Measurements from ENCODE around the gene ROM1. TPM values are rescaled to one million over a fixed set of nuclear protein-coding genes. Genes with fewer than 3 reads are reported as not detected.

Gene ROM1, protein sequence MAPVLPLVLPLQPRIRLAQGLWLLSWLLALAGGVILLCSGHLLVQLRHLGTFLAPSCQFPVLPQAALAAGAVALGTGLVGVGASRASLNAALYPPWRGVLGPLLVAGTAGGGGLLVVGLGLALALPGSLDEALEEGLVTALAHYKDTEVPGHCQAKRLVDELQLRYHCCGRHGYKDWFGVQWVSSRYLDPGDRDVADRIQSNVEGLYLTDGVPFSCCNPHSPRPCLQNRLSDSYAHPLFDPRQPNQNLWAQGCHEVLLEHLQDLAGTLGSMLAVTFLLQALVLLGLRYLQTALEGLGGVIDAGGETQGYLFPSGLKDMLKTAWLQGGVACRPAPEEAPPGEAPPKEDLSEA
- 2.6 to 4.7 TPM (median 3.8 TPM) in 5 replicates for total RNA-seq (2022; extraction: Qiagen RNA extraction; ENCODE audit: low read depth)

DNA sequence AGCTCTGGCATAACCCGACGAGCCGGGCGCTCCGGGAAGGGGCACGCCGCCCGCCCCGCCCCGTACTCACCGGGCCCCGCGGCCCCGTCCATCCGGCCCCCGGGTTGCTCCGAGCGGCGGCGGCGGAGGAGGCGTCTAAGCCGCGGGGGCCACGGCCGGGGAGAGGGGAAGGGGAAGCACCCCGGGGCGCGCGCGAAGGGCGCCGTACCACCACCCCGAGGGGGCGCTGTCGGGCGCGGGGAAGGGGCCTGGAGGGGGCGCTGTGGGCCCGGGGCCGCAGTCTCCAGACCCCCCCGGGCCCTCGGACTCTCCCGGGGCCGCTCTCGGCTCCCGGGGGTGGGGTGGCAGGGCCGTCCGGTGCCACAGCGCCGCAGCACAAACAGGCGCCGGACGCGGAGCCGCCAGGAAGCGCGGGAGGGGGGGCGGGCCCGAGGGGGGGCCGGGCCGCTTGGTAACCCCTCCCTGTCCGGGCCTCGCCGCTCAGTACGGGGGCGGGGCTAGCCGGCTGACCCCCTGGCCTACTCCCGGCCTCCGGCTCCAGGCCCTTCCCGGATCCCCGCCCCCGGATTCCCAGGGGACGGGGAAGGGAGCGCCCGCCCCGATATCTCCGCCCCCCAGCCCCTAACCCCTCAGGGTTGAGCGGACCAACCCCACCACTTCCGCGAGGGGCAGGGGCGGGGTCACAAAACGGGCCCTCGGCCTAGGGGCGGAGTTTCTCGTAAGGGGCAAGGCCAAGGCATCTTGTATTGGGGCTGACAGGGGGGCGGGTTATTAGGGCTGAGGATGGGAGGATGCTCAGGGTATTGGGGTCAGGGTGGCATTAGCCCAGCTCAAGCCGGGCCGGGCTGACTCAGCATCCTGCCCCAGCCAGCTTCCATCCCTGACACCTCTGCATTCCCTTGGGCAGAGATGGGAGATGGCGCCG, at the start of gene ROM1, which contains the start of gene EML3:
TSS of gene ROM1 (plus strand) at position 892 of the 925 bp plus-strand sequence. CDS start at position 917, 25 bp downstream.
TSS of gene EML3 (minus strand) at position 410 of the 925 bp plus-strand sequence. CDS start at position 92, 318 bp downstream.

DNA sequence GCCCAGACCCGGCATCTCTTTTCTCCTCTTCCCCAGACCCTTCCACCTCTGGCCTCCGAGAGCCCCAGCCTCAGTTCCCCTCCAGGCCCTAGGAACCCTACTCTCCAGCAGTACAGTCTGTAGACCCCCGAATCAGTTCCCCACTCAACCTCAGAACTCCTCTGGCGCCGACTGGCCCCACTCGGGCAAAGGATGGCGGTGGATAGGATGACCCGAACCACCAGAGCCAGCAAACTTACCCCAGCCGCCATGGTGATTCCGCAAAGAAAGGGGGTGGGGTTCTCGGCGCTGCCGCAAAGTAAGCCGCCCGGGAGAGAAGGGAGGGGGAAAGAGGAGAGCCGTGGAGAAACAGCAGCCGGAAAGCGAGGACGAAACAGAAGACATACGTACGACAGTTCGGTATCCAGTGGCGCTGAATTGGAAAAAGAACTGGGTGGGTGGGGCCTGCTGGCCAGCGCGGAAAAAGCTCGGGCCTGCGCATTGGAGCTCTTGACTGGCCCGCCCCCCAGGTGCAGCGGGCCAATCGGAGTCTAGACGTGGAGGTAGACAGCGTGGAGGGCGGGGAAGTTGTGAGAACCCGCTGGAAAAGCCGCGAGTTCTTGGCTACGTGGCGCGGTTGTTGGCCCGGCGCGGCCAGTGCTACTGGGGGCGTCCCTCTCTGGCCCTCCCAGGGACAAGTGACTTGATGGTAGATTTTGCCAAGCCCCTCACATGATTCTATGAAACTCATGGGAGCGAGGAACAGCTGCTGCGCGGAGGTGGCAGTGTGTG, 39.3 kb upstream of the ROM1 start, which contains the start of gene EEF1G:
TSS of gene EEF1G (minus strand) at position 300 of the 771 bp plus-strand sequence. CDS start at position 251, 49 bp downstream.

DNA sequence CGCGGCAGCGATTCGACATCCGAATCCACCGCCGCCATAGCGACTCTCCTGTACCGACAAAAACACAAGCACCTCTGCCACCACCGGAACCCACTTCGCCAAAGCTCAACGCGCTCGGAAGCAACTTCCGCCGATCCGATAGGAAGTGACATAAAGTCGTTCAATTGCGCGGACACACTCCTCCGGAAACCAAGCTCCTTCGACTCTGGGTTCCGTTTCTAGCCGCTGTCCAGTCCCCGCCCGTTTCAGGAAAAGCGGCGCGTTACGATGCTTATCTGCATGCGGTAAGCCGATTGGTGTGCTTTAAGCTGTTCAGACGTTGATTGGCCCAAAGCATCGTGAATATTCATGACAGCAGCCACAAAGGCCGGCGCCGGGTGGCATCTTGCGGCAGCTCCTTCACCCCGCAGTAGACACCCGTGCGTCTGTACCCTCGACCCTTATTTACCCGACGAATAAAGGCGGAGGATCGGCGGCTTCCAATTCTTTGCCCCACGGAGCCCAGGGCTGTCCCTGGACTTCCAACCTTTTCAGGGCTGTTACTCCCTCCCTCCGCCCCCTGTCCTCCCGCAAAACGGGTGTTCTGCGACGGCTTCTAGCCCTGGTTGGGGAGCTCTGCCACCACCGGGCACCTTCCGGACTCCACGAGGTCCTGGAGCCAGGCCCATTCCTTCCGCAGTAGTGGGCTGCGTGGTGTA, 21.5 kb upstream of the ROM1 start, which contains the start of gene TUT1:
TSS of gene TUT1 (minus strand) at position 76 of the 698 bp plus-strand sequence. CDS start at position 38, 38 bp downstream.

DNA sequence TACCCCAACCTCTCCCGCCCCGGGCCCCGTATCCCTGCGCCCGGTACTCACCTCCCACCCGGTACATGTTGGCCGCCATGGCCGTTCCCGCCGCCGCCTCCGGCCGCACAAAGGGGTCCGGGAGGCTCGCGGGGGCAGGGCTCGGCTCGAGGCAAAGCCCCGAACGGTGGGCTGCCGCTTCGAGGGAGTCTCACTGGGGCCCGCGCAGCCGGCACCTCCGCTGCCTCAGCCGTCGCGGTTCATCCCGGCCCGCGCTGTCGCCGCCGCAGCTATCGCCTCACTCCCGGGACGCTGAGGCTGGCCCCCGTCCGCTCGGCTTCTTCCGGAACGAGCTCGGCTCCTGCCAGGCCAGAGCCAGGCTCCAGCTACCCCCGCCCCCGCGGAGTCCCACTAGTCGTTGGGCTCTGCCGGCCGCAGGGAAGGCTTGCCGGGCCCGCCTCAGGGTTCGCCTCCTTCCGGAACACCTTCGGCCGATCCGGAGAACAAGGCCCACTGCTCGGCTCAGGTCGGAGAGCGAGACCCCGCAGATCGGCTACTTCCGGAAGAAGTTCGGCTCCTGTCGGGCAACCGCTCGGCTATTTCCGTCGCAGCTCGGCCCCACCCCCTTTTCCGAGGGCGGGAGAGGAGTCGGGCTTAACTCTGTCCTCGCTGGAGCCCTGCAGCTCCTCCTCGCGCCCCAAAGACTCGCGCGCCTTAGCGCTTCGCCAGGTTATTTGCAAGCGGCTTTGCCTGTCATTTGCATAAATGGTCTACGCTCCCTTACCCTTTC, 11.5 kb upstream of the ROM1 start, which contains the start of gene MTA2:
TSS of gene MTA2 (minus strand) at position 494 of the 769 bp plus-strand sequence. CDS start at position 79, 415 bp downstream.

DNA sequence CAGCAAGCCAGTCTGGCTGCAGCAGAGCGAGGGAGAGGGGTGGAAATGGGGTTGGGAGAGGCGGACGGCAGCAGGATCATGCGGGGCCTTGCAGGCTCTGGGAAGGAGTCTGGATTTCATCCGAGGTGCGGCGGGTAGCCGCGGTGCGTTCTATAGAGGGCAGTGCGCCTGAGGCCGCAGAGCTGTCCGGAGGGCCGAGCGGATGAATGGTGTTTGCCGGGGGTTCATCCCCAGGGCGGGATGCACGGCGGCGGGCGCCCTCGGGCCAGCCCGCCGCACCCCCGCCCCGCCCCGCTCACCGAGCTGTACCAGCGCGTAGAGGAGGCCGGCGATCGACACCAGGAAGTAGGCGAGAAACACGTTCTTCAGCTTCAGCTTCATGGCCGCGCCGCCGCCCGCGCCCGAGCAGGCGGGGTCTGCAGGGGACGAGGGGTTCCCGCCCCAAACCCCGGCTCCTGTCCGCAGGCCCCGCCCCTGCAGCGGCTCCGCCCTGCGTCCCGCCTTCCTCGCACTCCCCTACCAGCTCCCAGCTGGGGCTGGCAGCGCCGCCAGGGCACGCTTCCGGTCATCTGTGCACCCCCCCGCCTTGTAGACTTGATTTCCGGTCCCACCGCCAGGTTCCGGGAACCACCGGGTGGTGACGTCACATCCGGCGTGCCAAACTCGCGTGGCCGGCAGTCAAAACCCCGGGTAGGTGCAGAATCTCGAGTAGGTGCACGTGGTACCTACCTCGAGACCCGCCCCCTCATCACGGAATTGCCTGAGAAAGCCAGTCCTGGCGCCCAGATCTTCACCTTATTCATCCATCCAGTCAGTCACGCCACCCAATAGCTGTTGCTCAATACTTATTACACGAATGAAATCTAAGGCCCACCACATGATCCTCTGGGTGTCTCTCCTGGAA, 8.8 kb downstream of the ROM1 start, which contains the start of gene B3GAT3:
TSS of gene B3GAT3 (minus strand) at position 420 of the 904 bp plus-strand sequence. CDS start at position 381, 39 bp downstream.

DNA sequence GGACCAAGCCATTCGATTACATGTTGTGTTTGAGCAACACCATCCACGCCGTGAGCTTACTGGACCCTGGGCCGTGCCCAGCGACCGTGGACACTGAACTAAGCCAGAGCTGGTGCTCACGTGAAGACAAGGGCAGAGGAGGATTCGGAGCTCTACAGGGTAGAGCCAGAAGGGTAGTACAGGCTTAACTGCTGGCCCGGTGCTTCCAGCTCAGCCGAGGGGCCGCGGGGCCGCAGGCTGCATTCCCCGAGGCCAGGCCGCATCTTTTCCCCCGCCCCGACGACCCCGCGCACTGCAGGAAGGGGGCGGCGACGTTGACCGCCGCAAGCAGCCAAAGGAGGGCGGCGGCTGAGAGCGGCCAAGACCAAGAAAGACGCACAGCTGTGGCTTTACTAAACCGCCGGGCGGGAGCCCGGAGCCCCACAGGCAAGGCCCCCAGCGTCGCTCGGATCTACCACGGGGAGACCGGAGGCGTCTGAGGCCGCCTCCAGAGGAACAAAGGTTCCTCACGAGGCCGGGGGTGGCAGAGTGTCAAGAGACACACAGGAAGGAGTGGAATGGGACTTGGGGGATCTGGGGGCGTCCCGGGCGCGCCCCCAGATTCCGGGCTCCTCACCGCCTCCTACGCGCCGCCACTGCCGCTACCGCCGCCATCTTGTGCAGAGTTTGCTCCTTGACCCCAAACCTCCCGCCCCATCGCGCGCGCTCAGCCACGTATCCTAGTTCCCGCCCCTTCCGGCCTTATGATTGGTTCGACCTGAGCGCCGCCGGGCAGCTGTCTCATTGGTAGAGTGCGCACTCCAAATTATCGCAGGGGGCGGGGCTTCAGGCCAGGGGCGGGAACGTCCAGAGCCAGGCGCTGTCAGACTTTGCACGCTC, 33.1 kb downstream of the ROM1 start, which contains the start of gene GANAB:
TSS of gene GANAB (minus strand) at position 668 of the 879 bp plus-strand sequence. CDS start at position 654, 14 bp downstream.

Other genes with a start within 250 kb of the ROM1 start
- 0.39 TPM in 1 of 5 replicates, not detected in the others for gene SCGB1A1, start 194.2 kb upstream of the ROM1 start, total RNA-seq (2022; extraction: Qiagen RNA extraction; ENCODE audit: low read depth)
- gene AHNAK, start 66.5 kb upstream of the ROM1 start, total RNA-seq (2022; extraction: Qiagen RNA extraction; ENCODE audit: low read depth) = 186 to 202 TPM (median 195 TPM) in 5 replicates
- 1,853 to 2,125 TPM (median 1,992 TPM) in 5 replicates for gene EEF1G, start 39.4 kb upstream of the ROM1 start, total RNA-seq (2022; extraction: Qiagen RNA extraction; ENCODE audit: low read depth)
- gene TUT1, start 21.7 kb upstream of the ROM1 start, total RNA-seq (2022; extraction: Qiagen RNA extraction; ENCODE audit: low read depth) = 11.5 to 15.8 TPM (median 13.0 TPM) in 5 replicates
- 83.9 to 88.1 TPM (median 84.8 TPM) in 5 replicates for gene MTA2, start 11.4 kb upstream of the ROM1 start, total RNA-seq (2022; extraction: Qiagen RNA extraction; ENCODE audit: low read depth)
- gene EML3, start 482 bp upstream of the ROM1 start, total RNA-seq (2022; extraction: Qiagen RNA extraction; ENCODE audit: low read depth) = 15.6 to 28.5 TPM (median 24.4 TPM) in 5 replicates
- 38.7 to 56.9 TPM (median 51.6 TPM) in 5 replicates for gene B3GAT3, start 8.7 kb downstream of the ROM1 start, total RNA-seq (2022; extraction: Qiagen RNA extraction; ENCODE audit: low read depth)
- 241 to 274 TPM (median 257 TPM) in 5 replicates for gene GANAB, start 33.4 kb downstream of the ROM1 start, total RNA-seq (2022; extraction: Qiagen RNA extraction; ENCODE audit: low read depth)
- 15.2 to 22.5 TPM (median 21.2 TPM) in 5 replicates for gene INTS5, start 40.0 kb downstream of the ROM1 start, total RNA-seq (2022; extraction: Qiagen RNA extraction; ENCODE audit: low read depth)
- gene C11orf98, start 52.0 kb downstream of the ROM1 start, total RNA-seq (2022; extraction: Qiagen RNA extraction; ENCODE audit: low read depth) = 130 to 179 TPM (median 143 TPM) in 5 replicates
- gene CSKMT, start 52.1 kb downstream of the ROM1 start, total RNA-seq (2022; extraction: Qiagen RNA extraction; ENCODE audit: low read depth) = 11.1 to 17.8 TPM (median 15.6 TPM) in 5 replicates
- 24.4 to 38.3 TPM (median 37.7 TPM) in 5 replicates for gene UQCC3, start 58.4 kb downstream of the ROM1 start, total RNA-seq (2022; extraction: Qiagen RNA extraction; ENCODE audit: low read depth)
- gene LBHD1, start 59.0 kb downstream of the ROM1 start, total RNA-seq (2022; extraction: Qiagen RNA extraction; ENCODE audit: low read depth) = 5.0 to 5.5 TPM (median 5.2 TPM) in 5 replicates
- gene UBXN1, start 65.8 kb downstream of the ROM1 start, total RNA-seq (2022; extraction: Qiagen RNA extraction; ENCODE audit: low read depth) = 108 to 131 TPM (median 123 TPM) in 5 replicates
- gene LRRN4CL, start 76.3 kb downstream of the ROM1 start, total RNA-seq (2022; extraction: Qiagen RNA extraction; ENCODE audit: low read depth) = 0.07 to 0.13 TPM (median 0.13 TPM) in 3 of 5 replicates, not detected in the others
- gene BSCL2, start 94.2 kb downstream of the ROM1 start, total RNA-seq (2022; extraction: Qiagen RNA extraction; ENCODE audit: low read depth) = 55.6 to 100 TPM (median 73.5 TPM) in 5 replicates
- not detected in 5 replicates for gene GNG3, start 94.4 kb downstream of the ROM1 start, total RNA-seq (2022; extraction: Qiagen RNA extraction; ENCODE audit: low read depth)
- 35.2 to 46.4 TPM (median 41.7 TPM) in 5 replicates for gene HNRNPUL2, start 114.2 kb downstream of the ROM1 start, total RNA-seq (2022; extraction: Qiagen RNA extraction; ENCODE audit: low read depth)
- 29.5 to 36.2 TPM (median 31.1 TPM) in 5 replicates for gene TTC9C, start 115.2 kb downstream of the ROM1 start, total RNA-seq (2022; extraction: Qiagen RNA extraction; ENCODE audit: low read depth)
- gene ZBTB3, start 140.9 kb downstream of the ROM1 start, total RNA-seq (2022; extraction: Qiagen RNA extraction; ENCODE audit: low read depth) = 1.6 to 2.6 TPM (median 1.8 TPM) in 5 replicates
- 167 to 202 TPM (median 180 TPM) in 5 replicates for gene POLR2G, start 148.3 kb downstream of the ROM1 start, total RNA-seq (2022; extraction: Qiagen RNA extraction; ENCODE audit: low read depth)
- 11.5 to 18.4 TPM (median 15.2 TPM) in 5 replicates for gene TAF6L, start 158.1 kb downstream of the ROM1 start, total RNA-seq (2022; extraction: Qiagen RNA extraction; ENCODE audit: low read depth)
- gene TMEM179B, start 174.1 kb downstream of the ROM1 start, total RNA-seq (2022; extraction: Qiagen RNA extraction; ENCODE audit: low read depth) = 67.2 to 92.9 TPM (median 90.6 TPM) in 5 replicates
- gene TMEM223, start 178.7 kb downstream of the ROM1 start, total RNA-seq (2022; extraction: Qiagen RNA extraction; ENCODE audit: low read depth) = 18.1 to 30.6 TPM (median 28.2 TPM) in 5 replicates
- 45.5 to 57.5 TPM (median 52.4 TPM) in 5 replicates for gene NXF1, start 192.2 kb downstream of the ROM1 start, total RNA-seq (2022; extraction: Qiagen RNA extraction; ENCODE audit: low read depth)
- gene STX5, start 218.8 kb downstream of the ROM1 start, total RNA-seq (2022; extraction: Qiagen RNA extraction; ENCODE audit: low read depth) = 19.1 to 27.8 TPM (median 25.8 TPM) in 5 replicates
- gene TEX54, start 219.6 kb downstream of the ROM1 start, total RNA-seq (2022; extraction: Qiagen RNA extraction; ENCODE audit: low read depth) = not detected in 5 replicates
- 72.4 to 87.2 TPM (median 85.8 TPM) in 5 replicates for gene WDR74, start 226.3 kb downstream of the ROM1 start, total RNA-seq (2022; extraction: Qiagen RNA extraction; ENCODE audit: low read depth)